COLO668 (cell line): ENCODE measurements around the gene NANOS2.
"Not testable (repeated sequence)": the region's sequence is repeated elsewhere in the genome, so short reads cannot be mapped to it uniquely, and the experiment has no call there.

ENCODE experiments used
- DNase-seq: peaks from one replicate; lab custom pipeline; 2025; ENCODE audit not compliant: unreplicated experiment; lab: John Stamatoyannopoulos, UW

The NANOS2 gene

GRCh38 chr19:45895983-45896599, 18.5 kb downstream of the NANOS2 start:
- not testable (repeated sequence) for DNase-seq

- no peak for DNase-seq
These were observed 19.0 kb downstream of the NANOS2 start for GRCh38 chr19:45895519-45895972.

DNA sequence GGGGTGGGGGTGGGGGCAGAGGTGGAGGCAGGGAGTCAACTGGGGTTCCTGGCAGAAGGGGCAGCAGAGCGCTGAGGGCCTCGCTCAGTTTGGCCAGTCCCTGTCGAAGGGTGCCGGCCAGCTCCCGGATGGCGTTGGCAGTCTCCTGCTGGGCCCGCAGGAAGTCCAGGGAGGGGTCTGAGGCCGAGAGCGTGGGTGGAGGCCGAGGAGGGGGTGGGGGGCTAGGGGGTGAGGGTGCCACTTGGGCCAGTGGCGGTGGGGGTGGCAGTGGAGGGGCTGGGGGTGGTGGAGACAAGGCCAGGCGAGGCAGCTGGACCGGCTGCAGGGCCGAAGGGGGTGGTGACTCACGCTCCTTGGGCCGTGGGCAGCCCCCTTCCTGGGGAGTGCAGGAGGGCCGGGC, 23.7 kb downstream of the NANOS2 start:
- DNase-seq: no peak

DNA sequence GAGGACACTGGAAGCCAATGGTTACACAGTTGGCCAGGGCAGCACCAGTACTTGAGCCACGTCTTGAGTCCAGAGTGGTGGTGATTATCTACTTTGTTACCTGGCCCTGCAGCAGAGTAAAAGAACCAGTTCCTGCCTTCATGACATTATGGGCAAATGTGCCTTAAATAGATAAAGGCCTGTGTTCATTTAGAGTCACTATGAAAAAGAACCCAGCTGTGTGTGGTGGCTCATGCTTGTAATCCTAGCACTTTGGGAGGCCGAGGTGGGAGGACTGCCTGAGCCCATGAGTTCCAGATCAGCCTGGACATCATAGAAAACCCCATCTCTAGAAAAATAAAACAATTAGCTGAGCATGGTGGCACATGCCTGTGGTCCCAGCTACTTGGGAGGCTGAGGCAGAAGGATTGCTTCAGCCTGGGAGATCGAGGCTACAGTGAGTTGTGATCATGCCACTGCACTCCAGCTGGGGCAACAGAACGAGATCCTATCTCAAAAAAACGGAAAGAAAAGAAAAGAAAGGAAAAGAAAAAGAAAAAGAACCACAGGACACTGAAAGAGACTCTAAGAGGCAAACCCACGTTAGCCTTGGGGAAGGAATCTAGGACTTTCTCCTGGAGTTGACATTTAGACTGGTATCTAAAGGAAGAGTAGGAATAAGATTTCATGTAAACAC, 25.2 kb downstream of the NANOS2 start:
- DNase-seq: no peak

GRCh38 chr19:45887200-45887710, 27.3 kb downstream of the NANOS2 start:
- no peak for DNase-seq

- DNase-seq: peak; percentile 90
These were observed 28.0 kb downstream of the NANOS2 start for GRCh38 chr19:45886427-45887199.

- peak; percentile 93 for DNase-seq
These were observed 28.8 kb downstream of the NANOS2 start, which contains the start of gene IRF2BP1 for GRCh38 chr19:45885556-45886426. Gene IRF2BP1 (minus strand): TSS chr19:45886141. CDS start chr19:45885774, 367 bp downstream.

DNA sequence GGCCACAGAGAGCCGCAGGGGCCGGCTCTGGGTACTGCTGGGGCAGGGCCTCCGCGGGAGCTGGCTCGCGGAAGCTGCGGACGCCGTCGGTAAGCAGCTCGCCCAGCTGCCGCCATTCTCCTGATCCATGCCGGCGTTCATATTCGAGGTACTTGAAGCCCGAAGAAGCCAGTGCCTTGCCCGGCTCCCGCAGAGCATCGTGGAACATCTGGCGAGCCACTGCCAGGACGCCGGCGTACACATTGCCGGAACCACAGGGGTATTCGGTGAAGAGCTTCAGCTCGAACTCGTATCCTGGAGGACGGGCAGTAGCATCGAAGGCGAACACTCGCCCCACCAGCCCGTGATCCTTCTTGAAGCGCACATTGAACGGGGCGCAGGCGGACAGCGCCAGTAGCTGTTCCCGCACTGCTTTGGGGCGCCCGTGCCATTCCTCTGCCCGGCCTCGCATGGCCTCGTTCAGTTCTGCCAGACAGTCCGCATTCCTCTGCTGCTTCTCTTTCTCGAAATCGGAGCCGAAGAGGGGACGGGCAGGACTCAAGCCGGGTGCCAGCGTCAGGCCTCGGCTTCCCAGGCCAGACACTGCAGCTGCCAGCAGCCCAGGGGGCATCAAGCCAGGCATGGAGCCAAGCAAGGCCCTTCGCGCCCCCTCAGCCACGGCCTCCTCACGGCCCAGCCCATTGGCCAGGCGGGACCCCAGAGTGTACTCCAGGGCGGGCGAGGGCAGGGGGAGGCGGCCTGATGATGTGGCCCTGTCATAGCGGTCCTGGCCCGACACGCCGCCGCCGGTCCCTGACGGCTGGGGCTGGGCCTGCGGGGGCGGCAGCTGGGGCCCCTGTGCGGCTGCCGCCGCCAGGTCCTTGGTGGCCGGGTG, 29.7 kb downstream of the NANOS2 start:
- peak; percentile 67 for DNase-seq

DNA sequence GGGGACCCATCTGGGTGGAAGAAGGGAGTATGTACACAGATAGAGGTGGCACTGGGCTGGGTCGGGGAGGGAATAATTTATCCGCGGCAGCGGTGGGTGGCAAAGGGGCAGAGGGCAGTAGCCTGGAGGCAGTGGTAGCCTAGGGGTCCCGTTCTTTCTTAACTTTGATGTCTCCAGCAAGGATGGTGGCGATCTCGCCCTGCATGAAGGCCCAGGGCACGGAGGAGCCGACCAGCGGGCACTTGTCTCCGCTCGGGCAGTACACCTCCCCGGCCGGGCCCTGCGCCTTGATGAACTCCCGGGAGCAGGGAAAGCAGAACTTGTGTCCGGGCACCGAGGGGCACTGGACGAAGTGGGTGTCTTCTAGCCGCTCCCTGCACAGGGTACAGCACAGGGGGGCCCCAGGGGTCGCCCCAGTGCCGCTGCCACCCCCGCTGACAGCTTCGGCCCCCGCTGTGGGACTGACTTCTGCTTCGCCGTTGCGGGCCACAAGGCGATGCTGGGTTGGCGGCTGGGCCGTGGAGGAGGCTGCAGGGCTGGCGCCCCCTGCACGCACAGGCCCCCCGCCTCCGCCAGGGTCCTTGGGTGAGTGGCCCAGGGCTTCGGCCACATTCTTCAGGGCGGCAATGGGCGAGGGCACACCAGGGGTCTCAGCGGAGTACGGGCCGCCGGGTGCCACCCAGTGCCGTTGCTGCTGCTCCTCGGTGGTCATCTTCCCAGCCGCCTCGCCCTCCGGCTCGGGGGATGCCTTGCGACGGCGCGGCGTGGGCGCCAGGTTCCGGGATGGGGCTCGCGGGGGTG, 30.5 kb downstream of the NANOS2 start:
- DNase-seq: peak; percentile 46

DNA sequence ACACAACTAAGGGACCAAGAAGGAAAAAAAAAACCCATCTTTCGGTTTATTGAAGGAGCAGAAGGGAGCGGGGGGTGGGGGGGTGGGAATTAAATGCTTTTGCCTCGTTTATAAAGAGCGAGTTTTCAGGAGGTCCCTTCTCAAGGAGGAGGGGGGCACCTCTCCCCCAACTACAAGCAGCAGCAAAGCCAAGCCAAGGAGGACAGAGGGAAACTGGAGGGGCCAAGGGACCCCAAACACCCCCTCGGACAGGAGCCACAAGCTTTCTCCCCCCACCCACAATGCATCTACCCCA, 31.0 kb downstream of the NANOS2 start:
- no peak for DNase-seq

DNA sequence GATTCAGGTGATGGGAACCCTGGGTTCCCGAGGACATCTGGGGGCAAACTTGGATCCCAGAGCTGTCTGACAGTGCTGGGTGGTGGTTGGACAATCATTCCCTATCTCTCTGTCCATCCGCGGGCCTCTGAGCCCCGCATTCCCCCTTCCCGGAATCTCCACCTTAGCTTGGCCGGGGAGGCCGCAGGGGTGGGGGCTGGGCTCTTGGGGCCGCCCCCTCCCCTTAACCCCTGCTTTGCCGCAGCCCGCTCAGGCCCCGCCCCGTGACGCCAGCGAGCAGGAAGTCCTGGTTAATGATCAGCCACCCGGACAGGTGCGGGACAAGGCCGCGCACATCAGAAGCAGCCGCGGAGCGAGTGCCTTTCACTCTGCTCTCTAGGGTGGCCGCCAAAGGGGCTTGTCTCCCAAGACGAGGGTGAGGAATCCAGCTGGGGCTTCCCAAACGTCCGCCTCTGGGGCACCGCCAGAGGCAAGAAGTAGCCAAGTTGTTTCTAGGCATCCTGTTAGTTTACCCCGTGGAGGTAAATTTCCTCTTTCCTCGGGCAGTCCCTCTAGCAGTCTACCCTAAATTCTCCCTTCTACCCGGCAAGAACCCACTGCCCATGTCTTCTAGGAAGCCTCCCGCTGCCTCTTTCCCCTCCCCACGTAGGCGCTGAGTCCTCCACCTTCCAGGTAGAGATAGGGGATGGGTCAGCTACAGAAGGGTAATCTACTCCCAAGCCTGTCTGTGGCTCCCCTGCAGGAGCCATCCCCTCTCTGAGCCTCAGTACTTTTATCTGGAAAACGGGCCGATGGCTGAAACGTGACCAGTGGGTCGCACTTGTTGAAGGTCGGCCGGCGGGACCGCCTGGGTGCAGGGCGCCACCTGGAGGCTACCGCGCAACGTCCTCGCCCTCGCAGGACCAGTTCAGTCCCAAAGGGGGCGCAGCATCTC, 31.7 kb downstream of the NANOS2 start:
- peak; percentile 97 for DNase-seq

- peak; percentile 90 for DNase-seq
These were observed 32.6 kb downstream of the NANOS2 start for GRCh38 chr19:45881909-45882528.

- peak; percentile 46 for DNase-seq
These were observed 33.3 kb downstream of the NANOS2 start for GRCh38 chr19:45881082-45881908.

DNA sequence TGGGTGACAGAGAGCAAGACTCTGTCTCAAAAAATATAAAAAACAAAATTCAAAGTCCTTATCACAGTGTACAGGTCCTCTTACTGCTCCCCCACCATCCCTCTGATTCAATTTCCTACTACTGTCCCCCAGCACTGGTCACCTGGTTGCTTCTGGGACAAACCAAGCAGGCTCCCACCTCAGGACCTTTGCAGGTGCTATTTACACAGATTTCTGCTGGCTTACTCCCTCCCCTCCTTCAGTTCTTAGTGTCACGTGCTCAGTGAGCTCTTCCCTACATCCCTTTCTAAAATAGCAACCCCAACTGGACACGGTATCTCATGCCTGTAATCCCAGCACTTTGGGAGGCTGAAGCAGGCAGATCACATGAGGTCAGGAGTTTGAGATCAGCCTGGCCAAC, 34.6 kb downstream of the NANOS2 start:
- DNase-seq: no peak

- no peak for DNase-seq
These were observed 35.5 kb downstream of the NANOS2 start for GRCh38 chr19:45879055-45879454.

GRCh38 chr19:45878043-45878794, 36.4 kb downstream of the NANOS2 start:
- peak; percentile 57 for DNase-seq
